IPS-11a (cell line): ENCODE data around the gene ARCN1.

Experiments
- H3K4me3 ChIP-seq: one replicate; pipeline ENCODE4 v1.5.1; 2013; ENCODE audit warnings: low read depth, low read length, control low read depth

Gene ARCN1

GRCh38 chr11:118572061-118572980, at the start of gene ARCN1:
Gene ARCN1 (plus strand): TSS chr11:118572409. CDS start chr11:118572548, 139 bp downstream.
- peak within 1 kb of the TSS; percentile 95 for H3K4me3 ChIP-seq

DNA sequence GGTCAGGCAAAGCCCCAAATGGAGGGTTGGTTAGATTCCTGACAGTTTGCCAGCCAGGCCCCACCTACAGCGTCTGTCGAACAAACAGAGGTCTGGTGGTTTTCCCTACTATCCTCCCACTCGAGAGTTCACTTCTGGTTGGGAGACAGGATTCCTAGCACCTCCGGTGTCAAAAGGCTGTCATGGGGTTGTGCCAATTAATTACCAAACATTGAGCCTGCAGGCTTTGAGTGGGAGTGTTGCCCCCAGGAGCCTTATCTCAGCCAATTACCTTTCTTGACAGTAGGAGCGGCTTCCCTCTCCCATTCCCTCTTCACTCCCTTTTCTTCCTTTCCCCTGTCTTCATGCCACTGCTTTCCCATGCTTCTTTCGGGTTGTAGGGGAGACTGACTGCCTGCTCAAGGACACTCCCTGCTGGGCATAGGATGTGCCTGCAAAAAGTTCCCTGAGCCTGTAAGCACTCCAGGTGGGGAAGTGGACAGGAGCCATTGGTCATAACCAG, 49.6 kb upstream of the ARCN1 start:
- no peak overlapping the region for H3K4me3 ChIP-seq

- H3K4me3 ChIP-seq = no peak overlapping the region
These were observed 47.9 kb upstream of the ARCN1 start for GRCh38 chr11:118524356-118524755.

- no peak overlapping the region for H3K4me3 ChIP-seq
These were observed 47.3 kb upstream of the ARCN1 start for GRCh38 chr11:118524757-118525470.

GRCh38 chr11:118526688-118527087, 45.5 kb upstream of the ARCN1 start:
- H3K4me3 ChIP-seq = no peak overlapping the region

DNA sequence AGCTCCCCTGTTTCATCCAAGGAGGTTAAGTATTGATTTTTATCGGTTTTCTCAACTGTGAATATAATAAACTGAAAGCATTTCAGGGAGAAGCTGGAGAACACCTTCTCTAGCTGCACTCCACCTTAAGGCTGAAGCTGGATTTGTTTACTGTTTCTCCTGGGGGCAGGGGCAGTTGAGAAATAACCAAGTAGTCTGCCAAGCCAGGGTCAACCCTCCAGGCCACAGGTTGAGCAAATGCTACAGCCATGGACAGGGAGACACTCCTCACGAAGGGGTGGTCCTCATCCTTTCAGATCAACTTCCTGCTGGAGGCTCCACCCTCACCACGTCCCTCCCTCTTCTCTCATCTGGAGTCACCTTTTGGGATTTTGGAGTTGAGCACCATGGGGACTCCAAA, 45.1 kb upstream of the ARCN1 start, which contains the start of gene TTC36:
TTC36 (plus strand) TSS at position 366 of the 400 bp plus-strand sequence; CDS start at position 387, 21 bp downstream.
- no peak within 1 kb of the TSS for H3K4me3 ChIP-seq

DNA sequence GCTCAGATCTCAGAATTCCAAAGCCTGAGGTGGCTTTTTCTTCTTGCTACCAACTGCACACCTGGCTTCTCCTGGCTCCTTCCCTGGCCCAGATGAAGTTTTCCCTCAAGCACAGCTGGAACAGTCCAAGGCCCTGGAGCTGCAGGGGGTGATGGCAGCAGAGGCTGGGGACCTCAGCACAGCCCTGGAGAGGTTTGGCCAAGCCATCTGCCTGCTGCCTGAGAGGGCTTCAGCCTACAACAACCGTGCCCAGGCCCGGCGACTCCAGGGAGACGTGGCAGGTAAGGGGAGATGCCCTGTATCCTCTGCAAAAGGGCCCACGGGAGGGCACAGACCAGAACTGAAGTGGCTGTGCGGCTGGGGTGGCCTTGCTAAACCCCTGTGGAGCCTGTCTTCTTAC, 43.7 kb upstream of the ARCN1 start:
- no peak overlapping the region for H3K4me3 ChIP-seq

- peak overlapping the region; percentile 97 for H3K4me3 ChIP-seq
These were observed 42.5 kb upstream of the ARCN1 start for GRCh38 chr11:118529584-118530175.

- H3K4me3 ChIP-seq = peak overlapping the region; percentile 97
These were observed 42.0 kb upstream of the ARCN1 start for GRCh38 chr11:118530180-118530682.

- H3K4me3 ChIP-seq = peak within 1 kb of the TSS; percentile 97
These were observed 41.3 kb upstream of the ARCN1 start, which contains the start of gene TMEM25 for GRCh38 chr11:118530683-118531596. Gene TMEM25 (plus strand): TSS chr11:118531192. CDS start chr11:118531802, 610 bp downstream.

- peak overlapping the region; percentile 97 for H3K4me3 ChIP-seq
These were observed 40.6 kb upstream of the ARCN1 start for GRCh38 chr11:118531597-118532084.

- H3K4me3 ChIP-seq = no peak overlapping the region
These were observed 40.1 kb upstream of the ARCN1 start for GRCh38 chr11:118532091-118532490.

GRCh38 chr11:118532852-118533768, 39.1 kb upstream of the ARCN1 start:
- no peak overlapping the region for H3K4me3 ChIP-seq

GRCh38 chr11:118533769-118534729, 38.2 kb upstream of the ARCN1 start:
- H3K4me3 ChIP-seq = no peak overlapping the region

GRCh38 chr11:118535261-118535660, 36.9 kb upstream of the ARCN1 start:
- no peak overlapping the region for H3K4me3 ChIP-seq

- H3K4me3 ChIP-seq = no peak overlapping the region
These were observed 35.5 kb upstream of the ARCN1 start for GRCh38 chr11:118536726-118537125.

DNA sequence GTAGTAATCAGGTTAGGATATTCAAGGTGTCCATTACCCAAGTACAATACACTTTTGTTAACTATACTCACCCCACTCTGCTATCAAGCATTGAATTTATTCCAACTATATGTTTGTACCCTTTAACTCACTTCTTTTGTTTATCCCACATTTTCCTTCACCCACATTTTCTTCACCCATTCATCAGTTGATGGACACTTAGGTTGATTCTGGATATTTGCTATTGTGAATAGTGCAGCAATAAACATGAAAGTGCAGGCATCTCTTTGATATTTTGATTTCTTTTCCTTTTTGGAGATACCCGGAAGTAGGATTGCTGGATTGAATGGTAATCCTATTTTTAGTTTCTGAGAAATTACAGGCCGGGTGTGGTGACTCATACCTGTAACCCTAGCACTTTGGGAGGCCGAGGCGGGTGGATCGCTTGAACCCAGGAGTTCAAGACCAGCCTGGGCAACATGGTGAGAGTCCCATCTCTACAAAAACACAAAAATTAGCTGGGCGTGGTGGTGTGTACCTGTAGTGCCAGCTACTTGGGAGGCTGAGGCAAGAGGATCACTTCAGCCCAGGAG, 34.7 kb upstream of the ARCN1 start:
- no peak overlapping the region for H3K4me3 ChIP-seq
